K562 (cell line): Measurements from ENCODE around the gene NPFF. TPM values are rescaled to one million over a fixed set of nuclear protein-coding genes. Genes with fewer than 3 reads are reported as not detected.
A peak's percentile ranks its signal among the peaks of the same experiment; 100 is the strongest.

Source experiments
- ATAC-seq: fragments of 200-7000 bp; cut with Tn5 transposase; 3 replicates; pipeline ENCODE4 v1.9.1; 2020; ENCODE audit warnings: moderate library complexity
- BruUV-seq: library from RNA; stranded (reverse); fragments of 400-500 nt; replicated peaks from 2 replicates; lab custom pipeline; 2021; lab: Mats Ljungman, UMichigan
- CTCF ChIA-PET: fragments of 300-600 bp; formaldehyde crosslinking; extraction: SDS; loops from one replicate; lab custom pipeline; 2021; ENCODE audit warnings: low intra/inter-chr PET ratio; lab: Yijun Ruan, JAX
- POLR2A ChIA-PET: fragments of 300-600, 350-650 bp; sonication (Branson Sonifier 250); formaldehyde crosslinking; extraction: SDS; loops from one replicate; lab custom pipeline; 2021; ENCODE audit warnings: antibody characterized with exemption, inconsistent platforms; lab: Yijun Ruan, JAX
- DNase-seq, 4 experiments: peaks; one replicate each; pipeline versions ENCODE4 v3.0.0 to v3.0.0-alpha.2; 2011 to 2018; ENCODE audit warnings: low spot score in 3 of 4, mixed read lengths in 3 of 4; ENCODE audit errors: extremely low read depth in 1 of 4
- FAIRE-seq: peaks from 2 replicates; lab custom pipeline; 2011; peaks lifted over from hg19 to GRCh38; lab: Jason Lieb, UNC
- H2AFZ ChIP-seq: 2 replicates; pipeline ENCODE4 v1.6.0; 2011; ENCODE audit warnings: low read depth, low read length, control low read depth, inconsistent platforms
- H3K27ac ChIP-seq: fragments of 200-600 bp; 3 replicates; pipeline ENCODE4 v1.8.0; 2011; ENCODE audit warnings: low read depth, mild to moderate bottlenecking, control low read depth, inconsistent platforms, low read length, moderate library complexity, mixed read lengths; ENCODE audit errors: extremely low read depth
- H3K27me3 ChIP-seq, 2 experiments: fragments of 300-600 bp in 1 of 2; 2 replicates in 1 of 2; 3 replicates in 1 of 2; pipeline versions ENCODE4 v1.6.0 to v1.8.0; 2011; ENCODE audit warnings: inconsistent platforms in 2 of 2, low read length in 2 of 2, mild to moderate bottlenecking in 1 of 2, mixed read lengths in 1 of 2, moderate library complexity in 1 of 2; ENCODE audit not compliant: control insufficient read depth in 2 of 2, insufficient read depth in 2 of 2
- H3K36me3 ChIP-seq: fragments of 300-600 bp; 3 replicates; pipeline ENCODE4 v1.8.0; 2011; ENCODE audit warnings: mild to moderate bottlenecking, low read length, inconsistent platforms; ENCODE audit not compliant: control insufficient read depth, insufficient read depth
- H3K4me1 ChIP-seq, 2 experiments: fragments of 200-600 bp in 1 of 2; replicated peaks in 1 of 2; 2 replicates in 1 of 2; 3 replicates in 1 of 2; pipeline versions ENCODE4 v1.5.1 to v1.8.0; 2011; ENCODE audit warnings: inconsistent platforms in 2 of 2, low read length in 2 of 2, mild to moderate bottlenecking in 1 of 2, mixed read lengths in 1 of 2, moderate library complexity in 1 of 2; ENCODE audit not compliant: control insufficient read depth in 2 of 2, insufficient read depth in 2 of 2
- H3K4me2 ChIP-seq: 2 replicates; pipeline ENCODE4 v1.6.1; 2011; ENCODE audit warnings: low read length, control low read depth, inconsistent platforms, mixed read lengths; ENCODE audit not compliant: insufficient read depth
- H3K4me3 ChIP-seq: fragments of 200-600 bp; sonication (generic), shearing (Covaris generic); 2 replicates; pipeline ENCODE4 v1.5.1; 2016; ENCODE audit warnings: control low read depth, inconsistent platforms
- H3K79me2 ChIP-seq: fragments of 200-600 bp; 3 replicates; pipeline ENCODE4 v1.8.0; 2011; ENCODE audit warnings: low read length, inconsistent platforms; ENCODE audit not compliant: control insufficient read depth, insufficient read depth
- H3K9ac ChIP-seq, 2 experiments: 2 replicates each; pipeline versions ENCODE4 v1.6.0 to v1.6.1; 2011; ENCODE audit warnings: low read depth in 2 of 2, low read length in 2 of 2, control low read depth in 1 of 2, inconsistent platforms in 1 of 2, mild to moderate bottlenecking in 1 of 2, mixed read lengths in 1 of 2; ENCODE audit not compliant: insufficient read depth in 1 of 2
- H3K9me1 ChIP-seq: one replicate; pipeline ENCODE4 v1.6.0; 2011; ENCODE audit warnings: inconsistent platforms, mild to moderate bottlenecking, low read length, moderate library complexity; ENCODE audit not compliant: control insufficient read depth, insufficient read depth
- H3K9me3 ChIP-seq: replicated peaks from 2 replicates; pipeline ENCODE4 v1.5.1; 2011; ENCODE audit warnings: low read depth, low read length, inconsistent platforms; ENCODE audit not compliant: control insufficient read depth, insufficient read depth
- H4K20me1 ChIP-seq: replicated peaks from 2 replicates; pipeline ENCODE4 v1.6.1; 2011; ENCODE audit warnings: low read length, inconsistent platforms, mixed read lengths; ENCODE audit not compliant: control insufficient read depth, insufficient read depth
- HDAC8 ChIP-seq: fragments of 450-650 bp; IDR thresholded peaks from 2 replicates; pipeline ENCODE4 v1.6.1; 2016; ENCODE audit warnings: mild to moderate bottlenecking, missing genetic modification characterization, moderate library complexity, missing compliant biosample characterization
- HEY1 ChIP-seq: fragments of 250-450 bp; sonication (Bioruptor Pico); IDR thresholded peaks from 2 replicates; pipeline ENCODE4 v1.5.0; 2020; ENCODE audit warnings: mild to moderate bottlenecking, moderate library complexity, borderline replicate concordance
- JUNB ChIP-seq: fragments of 450-650 bp; formaldehyde crosslinking; conservative IDR thresholded peaks from 2 replicates; pipeline ENCODE4 v1.4.0; 2020; ENCODE audit warnings: mild to moderate bottlenecking
- MYNN ChIP-seq, 2 experiments: sonication (generic); formaldehyde crosslinking in 1 of 2; IDR thresholded peaks; 2 replicates each; pipeline versions ENCODE4 v1.5.0 to v1.6.1; 2016 to 2020; ENCODE audit warnings: antibody characterized with exemption in 1 of 2, missing genetic modification reagents in 1 of 2
- NFIX ChIP-seq: fragments of 250-450 bp; sonication (Bioruptor Pico); IDR thresholded peaks from 2 replicates; pipeline ENCODE4 v1.4.0; 2020; ENCODE audit warnings: low read depth, mild to moderate bottlenecking, moderate library complexity
- ZBTB43 ChIP-seq: sonication (generic); formaldehyde crosslinking; IDR thresholded peaks from 2 replicates; pipeline ENCODE4 v1.8.0; 2023; ENCODE audit warnings: mild to moderate bottlenecking, missing genetic modification reagents
- ZFP36 ChIP-seq: fragments of 150-350 bp; IDR thresholded peaks from 2 replicates; pipeline ENCODE4 v1.6.1; 2018; ENCODE audit warnings: low read length, low read depth; ENCODE audit not compliant: partially characterized antibody
- ZKSCAN3 ChIP-seq: fragments of 250-450 bp; sonication (Bioruptor Pico); IDR thresholded peaks from 2 replicates; pipeline ENCODE4 v1.4.0; 2020
- ZNF23 ChIP-seq: fragments of 250-450 bp; sonication (Bioruptor Pico); IDR thresholded peaks from 2 replicates; pipeline ENCODE4 v1.4.0; 2020; ENCODE audit warnings: mild to moderate bottlenecking
- ZNF408 ChIP-seq: fragments of 250-450 bp; sonication (Bioruptor Pico); IDR thresholded peaks from 2 replicates; pipeline ENCODE4 v1.4.0; 2020; ENCODE audit warnings: low read depth, mild to moderate bottlenecking, moderate library complexity
- WGBS: fragments of 100-300 bp; shearing (Covaris generic); methylation state at CpG from one replicate; pipeline ENCODE4 v1.1.6; 2016; ENCODE audit warnings: low coverage, mixed read lengths; ENCODE audit not compliant: insufficient coverage; ENCODE audit errors: missing lambda C conversion rate; 5-methylcytosine and 5-hydroxymethylcytosine counted together
- in situ Hi-C: fragments of 300-500 bp; cut with MboI; formaldehyde crosslinking; loops from 4 replicates; pipeline ENCODE4 v1.15.0; 2018; ENCODE audit warnings: inconsistent platforms, mixed read lengths
- intact Hi-C: fragments of 100-400 bp; cut with micrococcal nuclease; formaldehyde crosslinking; loops from 2 replicates; pipeline ENCODE4 v1.14.2; 2022
- polyA plus RNA-seq, 8 experiments: library from polyadenylated mRNA; depleted of rRNA in 4 of 8; stranded (reverse) in 5 of 8; unstranded in 3 of 8; fragments of >200 nt; fragmentation: Nextera tagmentation in 2 of 8; fragmentation: Illumina TruSeq in 1 of 8; extraction: Ambion mirVana in 2 of 8; extraction: Trizol in 1 of 8; gene quantifications; 2 replicates each; pipeline versions ENCODE4 v1.2.1 to v1.2.3, GENCODE V29; 2011 to 2014; ENCODE audit warnings: inconsistent platforms in 1 of 8, missing spikeins in 1 of 8
- total RNA-seq, 7 experiments: library from RNA; depleted of rRNA in 6 of 7; stranded (reverse); fragments of >200 nt in 6 of 7; fragmentation: Illumina TruSeq in 2 of 7; extraction: Trizol in 2 of 7; gene quantifications; 2 replicates each; pipeline versions ENCODE4 v1.2.1 to v1.2.3, GENCODE V29; 2011 to 2021; ENCODE audit warnings: low replicate concordance in 1 of 7
- TF ChIP-seq, protein P1 (sequence below), 3 experiments: fragments of 200-800 bp in 1 of 3; sonication (Bioruptor generic) in 1 of 3; sonication (generic) in 1 of 3; formaldehyde crosslinking in 1 of 3; IDR thresholded peaks; 2 replicates each; pipeline versions ENCODE4 v1.6.1 to v1.8.0; 2016 to 2022; ENCODE audit warnings: mild to moderate bottlenecking in 2 of 3, missing compliant biosample characterization in 2 of 3, missing genetic modification characterization in 2 of 3, missing genetic modification reagents in 1 of 3
- TF ChIP-seq, protein P2 (sequence below): fragments of 450-650 bp; formaldehyde crosslinking; IDR thresholded peaks from 2 replicates; pipeline ENCODE4 v1.4.0; 2020; ENCODE audit warnings: mild to moderate bottlenecking
- TF ChIP-seq, protein P3 (sequence below): fragments of 250-450 bp; sonication (Bioruptor Pico); IDR thresholded peaks from 2 replicates; pipeline ENCODE4 v1.4.0; 2020; ENCODE audit warnings: mild to moderate bottlenecking, moderate library complexity, borderline replicate concordance

NPFF gene
- total and polyA plus RNA-seq, 9 of the 15 experiments (the other 6 are each of a cell fraction or from before 2014, with no cell fraction given): 0.15 to 1.2 (median 0.55) TPM; not detected in 6

DNA sequence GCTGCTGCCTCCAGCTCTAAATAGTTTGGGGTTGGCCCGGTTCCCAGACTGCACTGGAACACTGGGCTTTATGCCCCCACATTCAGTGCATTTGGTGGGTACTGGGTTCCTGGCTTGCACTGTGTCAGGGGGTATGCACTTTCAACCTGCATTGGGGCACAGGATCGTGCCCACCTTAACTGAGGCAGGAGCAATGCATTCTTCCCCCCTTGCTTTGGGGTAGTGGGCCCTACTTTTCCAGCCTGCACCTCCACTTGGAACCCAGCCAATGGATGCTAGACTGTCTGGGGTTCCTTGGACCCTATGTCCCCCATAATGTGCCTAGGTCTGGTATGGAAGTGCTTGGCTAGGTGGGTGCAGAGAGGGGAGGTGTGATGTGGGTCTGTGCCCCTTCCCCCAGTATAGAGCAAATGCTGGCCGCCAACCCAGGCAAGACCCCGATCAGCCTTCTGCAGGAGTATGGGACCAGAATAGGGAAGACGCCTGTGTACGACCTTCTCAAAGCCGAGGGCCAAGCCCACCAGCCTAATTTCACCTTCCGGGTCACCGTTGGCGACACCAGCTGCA lies 5.6 kb downstream of the NPFF start:
- Histone ChIP-seq H3K79me2 (peaks cover 27% of the 10 kb centered on the region), H3K4me1 (peaks cover 29 to 42% of the 10 kb centered on the region in 2 experiments; a peak in 4 of 5 replicates), H3K4me3 (peak overlapping the region; percentile 79), H3K4me2 (peak overlapping the region; percentile 100), H3K27me3 (no peaks in the 10 kb centered on the region), H3K36me3 (peaks cover 36% of the 10 kb centered on the region; the same call in 2 of the 3 replicates), H2AFZ (peak overlapping the region; percentile 99), H3K27ac (peak overlapping the region; percentile 97), H3K9ac (peak overlapping the region; percentile 97 to 99), H4K20me1 (no peaks in the 10 kb centered on the region), H3K9me3 (no peaks in the 10 kb centered on the region), H3K9me1 (no peaks in the 10 kb centered on the region)
- FAIRE-seq (no peak), ATAC-seq (no peak), DNase-seq (peak in 1 of 4 experiments; percentile 32)
- intact Hi-C loops: loop anchor here (1.0 to 10.0 kb wide), 2 partner anchors 176 to 437 kb away; no protein-coding TSS in a partner anchor
- in situ Hi-C loops: loop anchor here (10.0 kb wide), 1 partner anchor 177 kb away; the partner anchor contains the start of gene AAAS
- BruUV-seq: TSS peak; percentile 68
- CTCF ChIA-PET: interaction anchor here (1.0 to 1.4 kb wide), 2 partner anchors 174 to 177 kb away, joined by 3 read pairs; partner anchors contain the start of gene ATP5MC2
- WGBS: 14% methylated on average over 10 of the region's 10 CpGs
- POLR2A ChIA-PET: interaction anchor here (0.6 to 2.7 kb wide), 35 partner anchors 9 to 423 kb away, joined by 3 to 24 read pairs (median 4); partner anchors contain the start of genes AAAS, PFDN5, SP1 and SPRYD3
- TF ChIP-seq ZFP36: no peak
- no peak for TF ChIP-seq ZNF23
- TF ChIP-seq ZKSCAN3: no peak
- TF ChIP-seq JUNB (CRISPR knock-in tag): no peak
- TF ChIP-seq, protein P1, sequence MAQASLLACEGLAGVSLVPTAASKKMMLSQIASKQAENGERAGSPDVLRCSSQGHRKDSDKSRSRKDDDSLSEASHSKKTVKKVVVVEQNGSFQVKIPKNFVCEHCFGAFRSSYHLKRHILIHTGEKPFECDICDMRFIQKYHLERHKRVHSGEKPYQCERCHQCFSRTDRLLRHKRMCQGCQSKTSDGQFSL (CRISPR knock-in tag; IDR thresholded peaks at IDR 0.05): 0 out of 2 replicates have a peak, but pooled peaks have one; percentile 28
- TF ChIP-seq, protein P1 (tag; IDR thresholded peaks at IDR 0.05): no peak
- TF ChIP-seq ZBTB43: 0 out of 2 replicates have a peak, but pooled peaks have one; percentile 6
- TF ChIP-seq, protein P2, sequence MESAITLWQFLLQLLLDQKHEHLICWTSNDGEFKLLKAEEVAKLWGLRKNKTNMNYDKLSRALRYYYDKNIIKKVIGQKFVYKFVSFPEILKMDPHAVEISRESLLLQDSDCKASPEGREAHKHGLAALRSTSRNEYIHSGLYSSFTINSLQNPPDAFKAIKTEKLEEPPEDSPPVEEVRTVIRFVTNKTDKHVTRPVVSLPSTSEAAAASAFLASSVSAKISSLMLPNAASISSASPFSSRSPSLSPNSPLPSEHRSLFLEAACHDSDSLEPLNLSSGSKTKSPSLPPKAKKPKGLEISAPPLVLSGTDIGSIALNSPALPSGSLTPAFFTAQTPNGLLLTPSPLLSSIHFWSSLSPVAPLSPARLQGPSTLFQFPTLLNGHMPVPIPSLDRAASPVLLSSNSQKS (CRISPR knock-in tag): no peak
- TF ChIP-seq, protein P3, sequence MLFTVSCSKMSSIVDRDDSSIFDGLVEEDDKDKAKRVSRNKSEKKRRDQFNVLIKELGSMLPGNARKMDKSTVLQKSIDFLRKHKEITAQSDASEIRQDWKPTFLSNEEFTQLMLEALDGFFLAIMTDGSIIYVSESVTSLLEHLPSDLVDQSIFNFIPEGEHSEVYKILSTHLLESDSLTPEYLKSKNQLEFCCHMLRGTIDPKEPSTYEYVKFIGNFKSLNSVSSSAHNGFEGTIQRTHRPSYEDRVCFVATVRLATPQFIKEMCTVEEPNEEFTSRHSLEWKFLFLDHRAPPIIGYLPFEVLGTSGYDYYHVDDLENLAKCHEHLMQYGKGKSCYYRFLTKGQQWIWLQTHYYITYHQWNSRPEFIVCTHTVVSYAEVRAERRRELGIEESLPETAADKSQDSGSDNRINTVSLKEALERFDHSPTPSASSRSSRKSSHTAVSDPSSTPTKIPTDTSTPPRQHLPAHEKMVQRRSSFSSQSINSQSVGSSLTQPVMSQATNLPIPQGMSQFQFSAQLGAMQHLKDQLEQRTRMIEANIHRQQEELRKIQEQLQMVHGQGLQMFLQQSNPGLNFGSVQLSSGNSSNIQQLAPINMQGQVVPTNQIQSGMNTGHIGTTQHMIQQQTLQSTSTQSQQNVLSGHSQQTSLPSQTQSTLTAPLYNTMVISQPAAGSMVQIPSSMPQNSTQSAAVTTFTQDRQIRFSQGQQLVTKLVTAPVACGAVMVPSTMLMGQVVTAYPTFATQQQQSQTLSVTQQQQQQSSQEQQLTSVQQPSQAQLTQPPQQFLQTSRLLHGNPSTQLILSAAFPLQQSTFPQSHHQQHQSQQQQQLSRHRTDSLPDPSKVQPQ (CRISPR knock-in tag): no peak
- no peak for TF ChIP-seq HEY1 (CRISPR knock-in tag)
- no peak for TF ChIP-seq HDAC8 (tag)
- 0 out of 2 replicates have a peak, but pooled peaks have one; percentile 11 for TF ChIP-seq NFIX (CRISPR knock-in tag)
- no peak for TF ChIP-seq MYNN (IDR thresholded peaks at IDR 0.05)
- no peak for TF ChIP-seq MYNN (CRISPR knock-in tag; IDR thresholded peaks at IDR 0.05)
- no peak for TF ChIP-seq ZNF408 (CRISPR knock-in tag)
